Vagina (tissue), 2 donors: ENCODE results near the gene SNAP29. TPM values are rescaled to one million over a fixed set of nuclear protein-coding genes. Genes with fewer than 3 reads are reported as not detected.

Experiments
- DNase-seq, 2 donors: peaks; one replicate each; pipeline ENCODE4 v3.0.0-alpha.2; 2017; ENCODE audit errors: extremely low spot score in 2 of 2
- H3K27ac ChIP-seq: fragments of 200-600 bp; sonication (generic); one replicate; pipeline ENCODE4 v1.5.1; 2019
- H3K27me3 ChIP-seq: fragments of 200-600 bp; sonication (generic); one replicate; pipeline ENCODE4 v1.5.1; 2019
- H3K36me3 ChIP-seq, 2 donors: fragments of 200-600 bp; sonication (generic); one replicate each; pipeline ENCODE4 v1.5.1; 2017 to 2019
- H3K4me1 ChIP-seq: fragments of 200-600 bp; sonication (generic); one replicate; pipeline ENCODE4 v1.5.1; 2019
- H3K4me3 ChIP-seq, 2 donors: fragments of 200-600 bp; sonication (generic); 1 replicate in 1 of 2; 2 replicates in 1 of 2; pipeline ENCODE4 v1.5.1; 2016 to 2019
- H3K9me3 ChIP-seq: fragments of 200-600 bp; sonication (generic); one replicate; pipeline ENCODE4 v1.5.1; 2019
- POLR2A ChIP-seq, 2 donors: fragments of 450-650 bp; IDR thresholded peaks; one replicate each; pipeline ENCODE4 v1.6.1; 2017; ENCODE audit warnings: antibody characterized with exemption in 2 of 2, mild to moderate bottlenecking in 2 of 2, moderate library complexity in 2 of 2
- POLR2AphosphoS5 ChIP-seq, 2 donors: sonication (generic); formaldehyde crosslinking; IDR thresholded peaks; one replicate each; pipeline ENCODE4 v1.9.0; 2017; ENCODE audit warnings: antibody characterized with exemption in 2 of 2, mild to moderate bottlenecking in 2 of 2, low read depth in 1 of 2; ENCODE audit not compliant: insufficient read depth in 1 of 2
- intact Hi-C: fragments of 100-400 bp; cut with DNase I; formaldehyde crosslinking; loops from one replicate; pipeline ENCODE4 v1.15.1; 2023
- total RNA-seq: library from RNA; depleted of rRNA; stranded (reverse); fragments of >200 nt; gene quantifications from one replicate; pipeline ENCODE4 v1.2.3, GENCODE V29; 2016
- TF ChIP-seq, protein P1 (sequence below), 3 experiments: fragments of 450-650 bp in 2 of 3; fragments of 200-600 bp in 1 of 3; sonication (generic) in 1 of 3; IDR thresholded peaks; one replicate each; pipeline ENCODE4 v1.5.1; 2017 to 2019; ENCODE audit warnings: antibody characterized with exemption in 3 of 3, mild to moderate bottlenecking in 2 of 3, moderate library complexity in 2 of 3

SNAP29 gene
- total RNA-seq, 1 donor from 2014 or later = 18.9 TPM

GRCh38 chr22:20844055-20845037 lies 14.5 kb upstream of the SNAP29 start:
- intact Hi-C loops = no loop called here
- TF ChIP-seq POLR2AphosphoS5 (IDR thresholded peaks at IDR 0.05; ENCODE audit: insufficient read depth in 1 of 2, low read depth in 1 of 2) = no peak
- TF ChIP-seq POLR2A (IDR thresholded peaks at IDR 0.05) = no peak
- TF ChIP-seq, protein P1, sequence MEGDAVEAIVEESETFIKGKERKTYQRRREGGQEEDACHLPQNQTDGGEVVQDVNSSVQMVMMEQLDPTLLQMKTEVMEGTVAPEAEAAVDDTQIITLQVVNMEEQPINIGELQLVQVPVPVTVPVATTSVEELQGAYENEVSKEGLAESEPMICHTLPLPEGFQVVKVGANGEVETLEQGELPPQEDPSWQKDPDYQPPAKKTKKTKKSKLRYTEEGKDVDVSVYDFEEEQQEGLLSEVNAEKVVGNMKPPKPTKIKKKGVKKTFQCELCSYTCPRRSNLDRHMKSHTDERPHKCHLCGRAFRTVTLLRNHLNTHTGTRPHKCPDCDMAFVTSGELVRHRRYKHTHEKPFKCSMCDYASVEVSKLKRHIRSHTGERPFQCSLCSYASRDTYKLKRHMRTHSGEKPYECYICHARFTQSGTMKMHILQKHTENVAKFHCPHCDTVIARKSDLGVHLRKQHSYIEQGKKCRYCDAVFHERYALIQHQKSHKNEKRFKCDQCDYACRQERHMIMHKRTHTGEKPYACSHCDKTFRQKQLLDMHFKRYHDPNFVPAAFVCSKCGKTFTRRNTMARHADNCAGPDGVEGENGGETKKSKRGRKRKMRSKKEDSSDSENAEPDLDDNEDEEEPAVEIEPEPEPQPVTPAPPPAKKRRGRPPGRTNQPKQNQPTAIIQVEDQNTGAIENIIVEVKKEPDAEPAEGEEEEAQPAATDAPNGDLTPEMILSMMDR (IDR thresholded peaks at IDR 0.05) = no peak
- Histone ChIP-seq H3K36me3 (no peaks in the 10 kb centered on the region), H3K27me3 (no peaks in the 10 kb centered on the region), H3K4me1 (peaks cover 6% of the 10 kb centered on the region), H3K27ac (no peak overlapping the region), H3K9me3 (no peaks in the 10 kb centered on the region), H3K4me3 (no peak overlapping the region)
- DNase-seq = no peak

DNA sequence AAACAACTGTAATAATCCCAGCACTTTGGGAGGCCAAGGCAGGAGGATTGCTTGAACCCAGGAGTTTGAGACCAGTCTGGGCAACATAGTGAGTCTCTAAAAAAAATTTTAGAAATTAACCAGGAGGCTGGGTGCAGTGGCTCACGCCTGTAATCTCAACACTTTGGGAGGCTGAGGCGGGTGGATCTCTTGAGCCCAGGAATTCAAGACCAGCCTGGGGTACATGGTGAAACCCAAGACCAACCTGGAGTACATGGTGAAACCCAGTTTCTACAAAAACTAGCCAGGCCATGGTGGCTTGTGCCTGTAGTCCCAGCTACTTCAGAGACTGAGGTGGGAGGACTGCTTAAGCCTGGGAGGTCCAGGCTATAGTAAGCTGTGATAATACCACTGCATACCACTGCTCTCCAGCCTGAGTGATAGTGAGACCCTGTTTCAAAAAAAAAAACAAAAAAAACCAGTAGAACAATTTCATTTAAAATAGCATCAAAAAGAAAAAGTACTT lies 11.4 kb upstream of the SNAP29 start:
- Histone ChIP-seq H3K36me3 (no peaks in the 10 kb centered on the region), H3K4me1 (peaks cover 6% of the 10 kb centered on the region), H3K4me3 (no peak overlapping the region), H3K27ac (no peak overlapping the region), H3K9me3 (no peaks in the 10 kb centered on the region), H3K27me3 (no peaks in the 10 kb centered on the region)
- intact Hi-C loops = no loop called here
- no peak for DNase-seq
- no peak for TF ChIP-seq POLR2A (IDR thresholded peaks at IDR 0.05)
- TF ChIP-seq, protein P1 (IDR thresholded peaks at IDR 0.05) = no peak
- TF ChIP-seq POLR2AphosphoS5 (IDR thresholded peaks at IDR 0.05; ENCODE audit: insufficient read depth in 1 of 2, low read depth in 1 of 2) = no peak

DNA sequence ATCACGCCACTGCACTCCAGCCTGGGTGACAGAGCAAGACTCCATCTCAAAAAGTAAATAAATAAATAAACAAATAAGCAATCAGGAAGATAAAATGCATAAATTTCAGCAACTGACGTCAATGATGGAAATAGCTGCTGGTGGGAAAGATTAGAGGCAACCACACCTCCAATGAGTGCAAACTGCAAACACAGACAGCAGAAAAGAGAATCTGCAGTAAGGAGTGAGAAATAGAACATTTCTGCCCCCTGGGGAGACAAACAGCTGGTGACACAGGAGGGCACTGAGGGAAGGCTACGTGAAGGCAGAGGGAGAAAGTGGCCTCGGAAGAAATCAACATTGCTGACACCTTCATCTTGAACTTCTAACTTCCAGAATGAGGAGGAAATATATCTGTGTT lies 6.7 kb upstream of the SNAP29 start:
- no peak for TF ChIP-seq POLR2AphosphoS5 (IDR thresholded peaks at IDR 0.05; ENCODE audit: insufficient read depth in 1 of 2, low read depth in 1 of 2)
- TF ChIP-seq, protein P1 (IDR thresholded peaks at IDR 0.05) = no peak
- no peak for TF ChIP-seq POLR2A (IDR thresholded peaks at IDR 0.05)
- no peaks in the 10 kb centered on the region for H3K9me3 ChIP-seq
- intact Hi-C loops = no loop called here
- H3K4me1 ChIP-seq = peaks cover 32% of the 10 kb centered on the region
- H3K27ac ChIP-seq = no peak overlapping the region
- no peak overlapping the region for H3K4me3 ChIP-seq
- H3K27me3 ChIP-seq = no peaks in the 10 kb centered on the region
- no peaks in the 10 kb centered on the region for H3K36me3 ChIP-seq
- DNase-seq = no peak

GRCh38 chr22:20852503-20852902 lies 6.3 kb upstream of the SNAP29 start:
- Histone ChIP-seq H3K27ac (no peak overlapping the region), H3K36me3 (no peaks in the 10 kb centered on the region), H3K27me3 (no peaks in the 10 kb centered on the region), H3K9me3 (no peaks in the 10 kb centered on the region), H3K4me1 (peaks cover 36% of the 10 kb centered on the region), H3K4me3 (no peak overlapping the region)
- TF ChIP-seq, protein P1 (IDR thresholded peaks at IDR 0.05) = no peak
- TF ChIP-seq POLR2A (IDR thresholded peaks at IDR 0.05) (no peak), POLR2AphosphoS5 (IDR thresholded peaks at IDR 0.05; ENCODE audit: insufficient read depth in 1 of 2, low read depth in 1 of 2) (no peak)
- no peak for DNase-seq
- intact Hi-C loops = no loop called here

GRCh38 chr22:20853236-20853660 lies 5.6 kb upstream of the SNAP29 start:
- H3K4me3 ChIP-seq = no peak overlapping the region
- no peaks in the 10 kb centered on the region for H3K9me3 ChIP-seq
- intact Hi-C loops = no loop called here
- H3K4me1 ChIP-seq = peaks cover 42% of the 10 kb centered on the region
- no peaks in the 10 kb centered on the region for H3K27me3 ChIP-seq
- no peak for DNase-seq
- no peaks in the 10 kb centered on the region for H3K36me3 ChIP-seq
- no peak for TF ChIP-seq POLR2AphosphoS5 (IDR thresholded peaks at IDR 0.05; ENCODE audit: insufficient read depth in 1 of 2, low read depth in 1 of 2)
- no peak for TF ChIP-seq POLR2A (IDR thresholded peaks at IDR 0.05)
- TF ChIP-seq, protein P1 (IDR thresholded peaks at IDR 0.05) = no peak
- H3K27ac ChIP-seq = no peak overlapping the region
